Ecto neural progenitor cell (in vitro differentiated cells): ENCODE measurements around the gene MX2.
A peak's percentile ranks its signal among the peaks of the same experiment; 100 is the strongest.
"Not testable (repeated sequence)": the region's sequence is repeated elsewhere in the genome, so short reads cannot be mapped to it uniquely, and the experiment has no call there.

ENCODE experiments used
- DNase-seq: peaks from one replicate; pipeline ENCODE4 v3.0.0-alpha.2; 2018; ENCODE audit warnings: low spot score

MX2 gene

GRCh38 chr21:41361786-41362604 is at the start of gene MX2:
MX2 (plus strand) TSS chr21:41362027; CDS start chr21:41376907, 14,880 bp downstream.
- DNase-seq, result no peak

GRCh38 chr21:41313285-41314164 is 48.3 kb upstream of the MX2 start:
- DNase-seq, result not testable (repeated sequence)

GRCh38 chr21:41315726-41316125 is 46.1 kb upstream of the MX2 start:
- DNase-seq, result no peak

- DNase-seq, result peak; percentile 72
Measured at GRCh38 chr21:41316200-41317062, 45.4 kb upstream of the MX2 start, which contains the start of gene FAM3B. FAM3B (plus strand) TSS chr21:41316801; CDS start chr21:41316880, 79 bp downstream.

- DNase-seq, result no peak
Measured at GRCh38 chr21:41317063-41317392, 44.8 kb upstream of the MX2 start.

GRCh38 chr21:41317458-41317857 is 44.4 kb upstream of the MX2 start:
- DNase-seq, result no peak

GRCh38 chr21:41318218-41318617 is 43.6 kb upstream of the MX2 start:
- no peak for DNase-seq

GRCh38 chr21:41319273-41319672 is 42.6 kb upstream of the MX2 start:
- DNase-seq, result no peak

GRCh38 chr21:41321211-41321907 is 40.5 kb upstream of the MX2 start:
- no peak for DNase-seq

- no peak for DNase-seq
Measured at GRCh38 chr21:41321908-41322495, 39.8 kb upstream of the MX2 start.

GRCh38 chr21:41322496-41323382 is 39.1 kb upstream of the MX2 start:
- DNase-seq, result no peak

- no peak for DNase-seq
Measured at GRCh38 chr21:41325138-41325912, 36.5 kb upstream of the MX2 start.

GRCh38 chr21:41326414-41327080 is 35.3 kb upstream of the MX2 start:
- no peak for DNase-seq

GRCh38 chr21:41327753-41328152 is 34.1 kb upstream of the MX2 start:
- no peak for DNase-seq

- DNase-seq, result no peak
Measured at GRCh38 chr21:41328660-41329607, 32.9 kb upstream of the MX2 start.

- no peak for DNase-seq
Measured at GRCh38 chr21:41333752-41334151, 28.1 kb upstream of the MX2 start.

- no peak for DNase-seq
Measured at GRCh38 chr21:41337515-41337914, 24.3 kb upstream of the MX2 start.

GRCh38 chr21:41338455-41338854 is 23.4 kb upstream of the MX2 start:
- DNase-seq, result no peak
